GM23338 (cell line): ENCODE data around the gene VPS8.

ENCODE experiments used
- EZH2 ChIP-seq: fragments of 200-600 bp; sonication (generic); IDR thresholded peaks from one replicate; pipeline ENCODE4 v1.8.0; 2017; ENCODE audit warnings: antibody characterized with exemption, mild to moderate bottlenecking, low read depth; ENCODE audit not compliant: unreplicated experiment
- TF ChIP-seq, protein P1 (sequence below), 2 experiments: fragments of 200-600 bp in 1 of 2; sonication (generic) in 1 of 2; conservative IDR thresholded peaks; 2 replicates each; pipeline versions ENCODE4 v1.5.1 to v1.6.1; 2016 to 2017; ENCODE audit warnings: antibody characterized with exemption in 2 of 2, low read depth in 2 of 2, mild to moderate bottlenecking in 2 of 2, moderate library complexity in 1 of 2

DNA sequence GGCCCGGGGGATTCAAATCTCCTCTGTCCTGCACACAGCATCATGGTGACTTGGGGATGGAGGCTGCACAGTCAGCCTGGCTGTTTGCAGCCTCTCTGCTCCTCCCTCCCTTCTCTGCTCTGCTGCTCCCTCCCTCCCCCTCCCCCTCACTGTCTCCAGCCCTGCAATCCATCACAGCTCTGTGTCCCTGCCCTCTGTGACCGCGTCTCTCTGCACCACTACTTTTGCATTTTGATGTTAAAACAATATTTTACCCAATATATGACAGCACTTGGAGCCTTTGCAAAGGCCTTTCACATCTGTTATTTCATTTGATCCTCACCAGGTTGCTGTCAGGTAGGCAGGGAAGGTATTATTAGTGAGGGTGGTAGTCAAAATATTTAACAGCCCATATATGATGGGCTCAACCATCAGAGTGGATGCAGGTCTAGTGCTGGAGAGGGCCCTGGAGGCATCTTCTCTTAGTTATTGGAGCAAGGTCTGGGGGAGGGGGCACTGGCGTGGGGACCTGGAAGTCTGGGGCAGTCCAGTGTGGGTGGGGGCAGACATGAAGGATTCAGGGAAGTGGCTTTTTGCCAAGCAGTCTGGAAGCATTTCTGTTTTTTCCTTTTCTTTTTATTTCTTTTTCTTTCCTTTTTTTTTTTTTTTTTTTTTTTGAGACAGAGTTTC is 16.3 kb upstream of the VPS8 start:
- no peak for TF ChIP-seq EZH2
- TF ChIP-seq, protein P1, sequence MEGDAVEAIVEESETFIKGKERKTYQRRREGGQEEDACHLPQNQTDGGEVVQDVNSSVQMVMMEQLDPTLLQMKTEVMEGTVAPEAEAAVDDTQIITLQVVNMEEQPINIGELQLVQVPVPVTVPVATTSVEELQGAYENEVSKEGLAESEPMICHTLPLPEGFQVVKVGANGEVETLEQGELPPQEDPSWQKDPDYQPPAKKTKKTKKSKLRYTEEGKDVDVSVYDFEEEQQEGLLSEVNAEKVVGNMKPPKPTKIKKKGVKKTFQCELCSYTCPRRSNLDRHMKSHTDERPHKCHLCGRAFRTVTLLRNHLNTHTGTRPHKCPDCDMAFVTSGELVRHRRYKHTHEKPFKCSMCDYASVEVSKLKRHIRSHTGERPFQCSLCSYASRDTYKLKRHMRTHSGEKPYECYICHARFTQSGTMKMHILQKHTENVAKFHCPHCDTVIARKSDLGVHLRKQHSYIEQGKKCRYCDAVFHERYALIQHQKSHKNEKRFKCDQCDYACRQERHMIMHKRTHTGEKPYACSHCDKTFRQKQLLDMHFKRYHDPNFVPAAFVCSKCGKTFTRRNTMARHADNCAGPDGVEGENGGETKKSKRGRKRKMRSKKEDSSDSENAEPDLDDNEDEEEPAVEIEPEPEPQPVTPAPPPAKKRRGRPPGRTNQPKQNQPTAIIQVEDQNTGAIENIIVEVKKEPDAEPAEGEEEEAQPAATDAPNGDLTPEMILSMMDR (conservative IDR thresholded peaks at IDR 0.05; ENCODE audit: low read depth in 2 of 2) = no peak
